Measurements from ENCODE around the gene FAM227A. TPM values are rescaled to one million over a fixed set of nuclear protein-coding genes. Genes with fewer than 3 reads are reported as not detected.

FAM227A gene
- total RNA-seq, 6 experiments from 2014 or later, result 0.02 to 0.20 (median 0.16) TPM; not detected in 2

GRCh38 chr22:38675833-38676232 is 19.6 kb upstream of the FAM227A start:
- H3K4me3 ChIP-seq, result no peak overlapping the region
- no peaks in the 10 kb centered on the region for H3K27me3 ChIP-seq
- TF ChIP-seq POLR2A (IDR thresholded peaks at IDR 0.05) (no peak), CTCF (IDR thresholded peaks at IDR 0.05) (no peak)
- ATAC-seq (no peak), DNase-seq (peak in 1 of 3 donors; percentile 5)
- 88% methylated on average over 3 of the region's 3 CpGs for whole genome bisulfite sequencing (ENCODE audit: insufficient coverage, low coverage, low lambda C conversion rate, missing lambda C conversion rate)
- no peaks in the 10 kb centered on the region for H3K4me1 ChIP-seq
- no peaks in the 10 kb centered on the region for H3K9me3 ChIP-seq
- H3K27ac ChIP-seq, result no peak overlapping the region
- H3K36me3 ChIP-seq, result peaks cover 0 to 11% (median 4%) of the 10 kb centered on the region in 4 donors
- intact Hi-C loops (cut with DNase I), result no loop called here

- Histone ChIP-seq H3K27ac (no peak overlapping the region), H3K9me3 (no peaks in the 10 kb centered on the region), H3K4me1 (no peaks in the 10 kb centered on the region), H3K36me3 (peaks cover 0 to 13% (median 6%) of the 10 kb centered on the region in 4 donors), H3K4me3 (no peak overlapping the region), H3K27me3 (no peaks in the 10 kb centered on the region)
- DNase-seq (peak in 1 of 3 donors; percentile 25), ATAC-seq (peak in 1 of 4 donors; percentile 29)
- intact Hi-C loops (cut with DNase I), result no loop called here
- WGBS (ENCODE audit: insufficient coverage, low coverage, low lambda C conversion rate, missing lambda C conversion rate), result 70% methylated on average over 3 of the region's 5 CpGs
- TF ChIP-seq CTCF (IDR thresholded peaks at IDR 0.05) (no peak), POLR2A (IDR thresholded peaks at IDR 0.05) (no peak)
Observed at GRCh38 chr22:38674888-38675287, 18.7 kb upstream of the FAM227A start.

- H3K4me1 ChIP-seq, result peaks cover 0 to 15% (median 4%) of the 10 kb centered on the region in 4 donors
- H3K4me3 ChIP-seq, result peak overlapping the region; percentile 79 to 100 (median 95)
- 17% methylated on average over 16 of the region's 16 CpGs for WGBS (ENCODE audit: insufficient coverage, low coverage, low lambda C conversion rate, missing lambda C conversion rate)
- DNase-seq (peak in 1 of 3 donors; percentile 24), ATAC-seq (peak in 2 of 4 donors; percentile 24 to 34)
- TF ChIP-seq POLR2A (IDR thresholded peaks at IDR 0.05), result no peak
- no peak for TF ChIP-seq CTCF (IDR thresholded peaks at IDR 0.05)
- no peaks in the 10 kb centered on the region for H3K27me3 ChIP-seq
- no peaks in the 10 kb centered on the region for H3K36me3 ChIP-seq
- intact Hi-C loops (cut with DNase I), result no loop called here
- no peaks in the 10 kb centered on the region for H3K9me3 ChIP-seq
- H3K27ac ChIP-seq, result peak overlapping the region; percentile 83 to 94 (median 86)
Observed at GRCh38 chr22:38657045-38657909, 1.1 kb upstream of the FAM227A start.

GRCh38 chr22:38655519-38656255 is 505 bp downstream of the FAM227A start:
- H3K9me3 ChIP-seq, result no peaks in the 10 kb centered on the region
- H3K36me3 ChIP-seq, result no peaks in the 10 kb centered on the region
- 18% methylated on average over 5 of the region's 22 CpGs for WGBS (ENCODE audit: insufficient coverage, low coverage, low lambda C conversion rate, missing lambda C conversion rate)
- ATAC-seq, result no peak
- H3K4me3 ChIP-seq, result peak overlapping the region; percentile 79 to 100 (median 95)
- peak in 1 of 3 donors; percentile 28 for DNase-seq
- TF ChIP-seq CTCF (IDR thresholded peaks at IDR 0.05), result no peak
- TF ChIP-seq POLR2A (IDR thresholded peaks at IDR 0.05), result no peak
- peak overlapping the region in 2 of 3 donors; percentile 86 to 94 for H3K27ac ChIP-seq
- peaks cover 0 to 15% (median 4%) of the 10 kb centered on the region in 4 donors for H3K4me1 ChIP-seq
- intact Hi-C loops (cut with DNase I), result no loop called here
- H3K27me3 ChIP-seq, result no peaks in the 10 kb centered on the region
